Hepatic stellate cell (primary cell): ENCODE data around the gene PHRF1.
A peak's percentile ranks its signal among the peaks of the same experiment; 100 is the strongest.

Experiments
- DNase-seq: peaks from one replicate; pipeline ENCODE4 v3.0.0; 2011; ENCODE audit warnings: low spot score

The PHRF1 gene

DNA sequence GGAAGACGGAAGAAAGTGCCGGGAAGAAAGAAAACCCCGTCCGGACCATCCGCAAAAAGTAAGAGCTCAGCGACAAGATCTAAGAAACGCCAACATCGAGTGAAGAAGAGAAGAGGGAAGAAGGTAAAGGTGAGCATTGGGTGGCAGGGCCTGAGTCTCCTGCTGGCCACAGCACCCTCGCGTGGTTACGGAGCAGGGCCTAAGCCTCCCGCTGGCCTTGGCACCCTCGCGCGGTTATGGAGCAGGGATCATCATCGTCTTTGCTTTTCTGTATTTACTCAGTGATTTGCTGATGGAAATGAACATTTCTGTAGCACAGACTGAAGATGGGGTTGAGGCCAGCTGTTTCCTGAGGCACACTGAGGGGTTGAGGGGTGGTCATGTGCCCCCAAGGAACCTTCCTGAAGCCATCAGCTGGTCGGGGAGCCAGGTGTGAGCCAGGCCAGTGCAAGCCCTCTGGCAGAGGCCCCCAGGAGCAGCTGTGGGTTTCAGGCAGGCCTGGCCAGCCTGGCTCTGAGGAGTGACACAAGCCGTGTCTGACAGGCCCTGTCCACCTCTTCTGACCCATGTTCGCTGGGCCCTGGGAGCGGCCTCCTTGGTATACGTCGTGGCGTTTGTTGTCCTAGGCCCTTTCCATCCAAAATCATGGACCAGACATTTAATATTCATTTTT lies 25.4 kb downstream of the PHRF1 start:
- no peak for DNase-seq

DNA sequence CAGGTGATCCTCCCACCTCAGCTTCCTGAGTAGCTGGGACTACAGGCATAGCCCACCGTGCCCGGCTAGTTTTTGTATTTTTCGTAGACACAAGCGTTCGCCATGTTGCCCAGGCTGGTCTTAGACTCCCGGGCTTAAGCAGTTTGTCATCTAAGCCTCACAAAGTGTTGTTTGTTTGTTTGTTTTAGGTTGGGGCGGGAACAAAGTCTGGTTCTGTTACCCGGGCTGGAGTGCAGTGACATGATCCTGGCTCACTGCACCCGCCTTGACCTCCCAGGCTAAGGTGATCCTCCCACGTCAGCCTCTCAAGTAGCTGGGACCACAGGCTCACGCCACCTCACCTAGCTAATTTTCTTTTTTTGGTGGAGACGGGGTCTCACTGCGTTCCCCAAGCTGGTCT lies 26.9 kb downstream of the PHRF1 start:
- DNase-seq = no peak

DNA sequence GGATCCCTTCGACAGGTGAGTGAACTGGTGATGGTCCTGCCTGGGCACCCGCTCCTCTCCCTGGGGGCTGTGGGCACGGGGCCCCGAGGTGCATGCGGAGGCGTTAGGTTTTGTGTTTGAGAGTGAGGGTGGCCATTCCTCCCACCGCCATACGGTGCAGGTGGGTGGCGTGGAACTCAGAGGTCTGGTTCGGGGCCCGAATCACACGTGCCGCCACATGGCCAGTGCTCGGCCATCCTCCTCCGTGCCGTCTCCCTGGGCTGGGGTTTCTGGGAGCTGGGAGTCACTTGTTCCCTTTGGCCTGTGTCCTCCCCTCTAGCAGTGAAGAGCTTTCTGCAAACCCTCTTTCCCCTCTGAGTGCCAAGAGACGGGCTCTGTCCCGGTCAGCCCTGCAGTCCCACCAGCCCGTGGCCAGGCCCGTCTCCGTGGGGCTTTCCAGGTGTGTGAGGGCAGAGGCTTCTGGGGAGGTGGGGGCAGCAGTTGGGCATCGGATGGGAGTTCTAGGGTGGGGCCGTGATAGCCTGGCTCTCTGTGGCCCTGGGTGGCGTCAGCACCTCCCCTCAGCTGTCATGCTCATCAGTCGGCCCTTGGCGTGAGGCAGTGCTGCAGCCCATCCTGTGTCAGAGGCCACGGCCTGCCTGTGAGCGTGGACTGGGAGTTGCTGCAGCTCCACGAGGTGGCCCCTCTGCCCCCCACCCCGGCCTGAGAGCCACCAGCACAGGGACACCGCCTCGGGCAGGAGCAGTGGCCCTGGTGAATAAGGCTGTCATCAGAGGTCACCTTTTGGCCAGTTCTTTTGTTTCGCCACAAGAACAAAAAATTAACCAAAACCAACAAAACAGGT lies 29.2 kb downstream of the PHRF1 start:
- DNase-seq = no peak

DNA sequence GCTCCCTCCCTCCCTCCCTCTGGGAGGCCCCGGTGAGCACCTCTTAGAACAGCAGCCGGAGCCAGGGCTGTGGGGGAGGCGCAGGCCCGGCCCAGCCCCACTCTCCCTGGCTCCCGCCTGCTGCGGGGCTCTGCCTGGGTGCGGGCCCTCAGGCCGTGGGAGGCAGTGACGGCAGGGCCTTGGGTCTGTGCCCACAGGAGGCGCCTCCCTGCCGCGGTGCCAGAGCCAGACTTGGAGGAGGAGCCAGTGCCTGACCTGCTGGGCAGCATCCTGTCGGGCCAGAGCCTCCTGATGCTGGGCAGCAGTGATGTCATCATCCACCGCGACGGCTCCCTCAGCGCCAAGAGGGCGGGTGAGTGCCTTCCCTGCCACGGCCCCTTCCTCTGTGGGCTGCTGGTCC lies 30.0 kb downstream of the PHRF1 start:
- no peak for DNase-seq

DNA sequence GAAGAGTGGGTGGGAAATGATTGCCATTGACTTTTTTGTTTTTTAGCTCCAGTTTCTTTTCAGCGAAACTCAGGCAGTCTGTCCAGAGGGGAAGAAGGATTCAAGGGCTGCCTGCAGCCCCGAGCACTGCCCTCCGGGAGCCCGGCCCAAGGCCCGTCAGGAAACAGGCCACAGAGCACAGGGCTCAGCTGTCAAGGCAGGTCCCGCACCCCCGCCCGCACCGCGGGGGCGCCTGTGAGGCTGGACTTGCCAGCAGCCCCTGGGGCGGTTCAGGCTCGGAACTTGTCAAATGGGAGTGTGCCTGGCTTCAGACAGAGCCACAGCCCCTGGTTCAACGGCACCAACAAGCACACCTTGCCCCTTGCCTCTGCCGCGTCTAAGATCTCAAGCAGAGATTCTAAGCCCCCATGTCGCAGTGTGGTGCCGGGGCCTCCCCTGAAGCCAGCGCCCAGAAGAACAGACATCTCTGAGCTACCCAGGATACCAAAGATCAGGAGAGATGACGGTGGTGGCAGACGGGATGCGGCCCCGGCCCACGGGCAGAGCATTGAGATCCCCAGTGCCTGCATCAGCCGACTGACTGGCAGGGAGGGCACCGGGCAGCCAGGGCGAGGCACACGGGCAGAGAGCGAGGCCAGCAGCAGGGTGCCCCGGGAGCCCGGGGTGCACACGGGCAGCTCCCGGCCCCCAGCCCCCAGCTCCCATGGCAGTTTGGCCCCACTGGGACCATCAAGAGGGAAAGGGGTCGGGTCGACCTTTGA lies 30.9 kb downstream of the PHRF1 start:
- no peak for DNase-seq

DNA sequence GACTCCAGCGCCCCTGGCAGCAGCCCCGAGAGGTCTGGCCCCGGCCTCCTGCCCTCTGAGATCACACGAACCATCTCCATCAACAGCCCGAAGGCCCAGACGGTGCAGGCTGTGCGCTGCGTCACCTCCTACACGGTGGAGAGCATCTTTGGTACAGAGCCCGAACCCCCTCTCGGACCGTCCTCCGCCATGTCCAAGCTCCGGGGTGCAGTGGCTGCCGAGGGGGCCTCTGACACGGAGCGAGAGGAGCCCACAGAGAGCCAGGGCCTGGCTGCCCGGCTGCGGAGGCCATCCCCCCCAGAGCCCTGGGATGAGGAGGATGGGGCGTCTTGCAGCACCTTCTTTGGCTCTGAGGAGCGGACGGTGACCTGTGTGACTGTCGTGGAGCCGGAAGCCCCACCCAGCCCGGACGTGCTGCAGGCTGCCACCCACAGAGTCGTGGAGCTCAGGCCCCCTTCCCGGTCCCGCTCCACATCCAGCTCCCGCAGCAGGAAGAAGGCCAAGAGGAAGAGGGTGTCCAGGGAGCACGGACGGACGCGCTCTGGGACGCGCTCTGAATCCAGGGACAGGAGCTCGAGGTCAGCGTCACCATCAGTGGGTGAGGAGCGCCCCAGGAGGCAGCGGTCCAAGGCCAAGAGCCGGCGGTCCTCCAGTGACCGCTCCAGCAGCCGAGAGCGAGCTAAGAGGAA lies 31.8 kb downstream of the PHRF1 start:
- DNase-seq = no peak

DNA sequence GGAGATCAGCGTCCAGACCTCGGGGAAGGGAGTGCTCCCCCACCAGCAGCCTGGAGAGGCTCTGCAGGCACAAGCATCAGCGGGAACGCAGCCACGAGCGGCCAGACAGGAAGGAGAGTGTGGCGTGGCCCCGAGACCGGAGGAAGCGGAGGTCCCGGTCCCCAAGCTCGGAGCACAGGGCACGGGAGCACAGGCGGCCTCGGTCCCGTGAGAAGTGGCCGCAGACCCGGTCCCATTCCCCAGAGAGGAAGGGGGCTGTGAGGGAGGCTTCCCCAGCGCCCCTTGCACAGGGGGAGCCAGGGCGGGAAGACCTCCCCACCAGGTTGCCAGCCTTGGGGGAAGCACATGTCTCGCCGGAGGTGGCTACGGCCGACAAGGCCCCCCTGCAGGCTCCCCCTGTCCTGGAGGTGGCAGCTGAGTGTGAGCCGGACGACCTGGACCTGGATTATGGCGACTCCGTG lies 32.6 kb downstream of the PHRF1 start:
- DNase-seq = no peak

DNA sequence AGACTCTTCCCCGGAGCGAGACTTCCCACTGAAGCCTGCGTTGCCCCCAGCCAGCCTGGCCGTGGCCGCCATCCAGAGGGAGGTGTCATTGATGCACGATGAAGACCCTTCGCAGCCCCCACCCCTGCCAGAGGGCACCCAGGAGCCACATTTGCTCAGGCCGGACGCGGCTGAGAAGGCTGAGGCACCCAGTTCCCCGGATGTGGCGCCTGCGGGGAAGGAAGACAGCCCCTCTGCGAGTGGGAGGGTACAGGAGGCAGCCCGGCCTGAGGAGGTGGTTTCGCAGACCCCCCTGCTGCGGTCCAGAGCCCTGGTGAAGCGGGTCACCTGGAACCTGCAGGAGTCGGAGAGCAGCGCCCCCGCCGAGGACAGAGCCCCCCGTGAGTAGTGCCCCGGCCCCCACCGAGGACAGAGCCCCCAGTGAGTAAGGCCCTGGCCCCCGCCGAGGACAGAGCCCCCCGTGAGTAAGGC lies 33.1 kb downstream of the PHRF1 start:
- DNase-seq = no peak

DNA sequence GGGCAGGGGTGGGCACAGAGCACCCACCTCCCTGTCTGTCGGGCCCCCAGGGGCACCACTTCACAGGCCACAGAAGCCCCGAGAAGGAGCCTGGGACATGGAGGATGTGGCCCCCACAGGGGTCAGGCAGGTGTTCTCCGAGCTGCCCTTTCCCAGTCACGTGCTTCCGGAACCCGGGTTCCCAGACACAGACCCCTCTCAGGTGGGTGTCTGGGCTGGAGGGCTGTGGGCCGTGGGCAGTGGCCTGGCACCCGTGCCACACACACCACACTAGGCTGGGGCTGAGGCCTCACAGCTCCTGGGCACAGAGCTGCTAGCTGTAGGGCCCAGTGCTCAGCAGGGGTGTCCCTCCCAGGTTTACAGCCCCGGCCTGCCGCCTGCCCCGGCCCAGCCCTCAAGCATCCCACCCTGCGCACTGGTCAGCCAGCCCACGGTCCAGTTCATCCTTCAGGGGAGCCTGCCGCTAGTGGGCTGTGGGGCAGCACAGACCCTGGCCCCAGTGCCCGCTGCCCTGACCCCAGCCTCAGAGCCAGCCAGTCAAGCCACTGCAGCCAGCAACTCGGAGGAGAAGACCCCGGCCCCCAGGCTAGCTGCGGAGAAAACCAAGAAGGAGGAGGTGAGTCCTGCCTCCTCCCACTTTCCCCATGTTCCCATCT lies 34.0 kb downstream of the PHRF1 start:
- DNase-seq = no peak

DNA sequence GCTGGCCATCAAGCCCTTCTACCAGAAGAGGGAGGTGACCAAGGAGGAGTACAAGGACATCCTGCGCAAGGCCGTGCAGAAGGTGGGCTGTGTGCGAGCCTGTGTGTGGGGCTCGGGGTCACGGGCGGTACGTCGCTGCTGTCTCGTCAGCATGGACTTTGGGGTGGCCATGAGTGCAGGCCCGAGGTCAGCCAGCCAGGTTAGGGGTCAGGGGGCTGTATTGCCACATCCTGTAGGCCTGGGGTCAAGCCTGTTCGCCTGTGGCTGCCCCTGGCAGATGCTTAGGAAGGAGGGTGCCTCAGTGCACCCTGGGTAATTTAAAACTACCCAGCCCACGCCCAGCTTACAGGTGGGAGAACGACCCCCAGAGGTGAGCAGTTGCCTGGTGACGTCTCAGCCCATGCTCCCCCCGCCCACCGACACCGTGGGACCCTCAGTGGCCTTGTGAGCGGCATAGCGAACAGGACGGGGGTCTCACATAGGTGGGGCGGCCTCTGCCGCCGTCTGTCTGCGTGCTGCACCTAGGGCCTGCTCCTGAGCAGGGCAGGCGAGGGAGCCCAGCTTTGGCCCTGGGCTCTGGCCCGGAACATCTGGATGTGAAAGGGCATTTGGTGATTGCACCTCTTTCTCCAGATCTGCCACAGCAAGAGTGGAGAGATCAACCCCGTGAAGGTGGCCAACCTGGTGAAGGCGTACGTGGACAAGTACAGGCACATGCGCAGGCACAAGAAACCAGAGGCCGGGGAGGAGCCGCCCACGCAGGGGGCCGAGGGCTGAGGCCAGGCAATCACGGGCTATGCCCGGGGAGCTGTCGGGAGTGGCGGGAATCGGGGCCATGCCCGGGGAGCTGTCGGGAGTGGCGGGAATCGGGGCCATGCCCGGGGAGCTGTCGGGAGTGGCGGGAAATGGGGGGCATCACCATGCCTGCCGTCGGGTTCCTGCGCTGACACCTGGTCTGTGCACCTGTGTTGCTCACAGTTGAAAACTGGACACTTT lies 35.0 kb downstream of the PHRF1 start:
- no peak for DNase-seq

DNA sequence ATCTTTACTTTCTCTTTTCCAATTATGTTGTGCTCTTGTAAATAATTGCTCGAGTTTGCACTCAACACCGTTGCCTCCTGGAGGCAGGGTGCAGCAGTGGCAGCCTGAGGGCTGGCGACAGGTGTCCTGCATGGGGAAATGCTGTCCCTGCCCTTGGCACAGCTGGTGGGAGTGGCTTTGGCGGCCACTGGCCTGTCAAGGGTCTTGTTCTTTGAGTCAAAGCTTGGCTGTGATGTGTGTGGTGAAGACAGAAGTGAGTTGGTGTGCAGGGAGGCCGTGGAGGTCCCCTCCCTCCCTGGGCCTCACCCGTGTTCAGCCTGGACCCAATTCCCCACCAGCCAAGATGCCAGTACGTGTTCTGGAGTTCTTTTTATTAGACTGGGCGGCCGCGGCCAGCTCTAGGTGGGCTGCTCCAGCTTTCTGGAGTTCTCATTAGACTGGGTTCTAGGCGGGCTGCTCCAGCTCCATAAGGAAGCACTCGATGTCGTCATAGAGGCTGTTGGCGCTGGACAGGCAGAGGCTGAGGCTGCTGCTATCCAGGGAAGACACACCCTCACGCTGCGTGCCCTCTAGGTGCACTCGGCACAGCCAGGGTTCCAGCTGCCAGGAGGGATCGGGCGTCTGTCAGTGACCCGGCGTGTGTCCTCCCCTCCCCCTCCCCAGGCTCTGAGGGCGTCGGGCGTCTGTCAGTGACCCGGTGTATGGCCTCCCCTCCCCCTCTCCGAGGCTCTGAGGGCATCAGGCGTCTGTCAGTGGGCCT lies 36.1 kb downstream of the PHRF1 start:
- no peak for DNase-seq

DNA sequence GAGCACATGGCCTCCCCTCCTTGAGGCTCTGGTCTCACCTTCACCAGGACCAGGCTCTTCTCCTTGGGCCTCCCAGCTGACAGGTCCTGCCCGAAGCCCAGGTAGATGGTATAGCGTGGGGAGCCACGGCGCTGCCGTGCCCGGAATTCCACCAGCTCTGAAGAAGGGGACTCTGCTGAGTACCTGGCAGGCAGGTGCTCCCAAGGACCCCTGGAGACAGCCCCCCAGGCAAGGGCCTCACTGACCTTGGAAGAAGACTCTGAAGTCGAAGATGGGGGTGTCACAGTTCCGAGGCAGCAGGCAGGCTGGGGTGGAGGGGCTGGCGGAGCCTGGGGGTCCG lies 36.7 kb downstream of the PHRF1 start:
- no peak for DNase-seq

DNA sequence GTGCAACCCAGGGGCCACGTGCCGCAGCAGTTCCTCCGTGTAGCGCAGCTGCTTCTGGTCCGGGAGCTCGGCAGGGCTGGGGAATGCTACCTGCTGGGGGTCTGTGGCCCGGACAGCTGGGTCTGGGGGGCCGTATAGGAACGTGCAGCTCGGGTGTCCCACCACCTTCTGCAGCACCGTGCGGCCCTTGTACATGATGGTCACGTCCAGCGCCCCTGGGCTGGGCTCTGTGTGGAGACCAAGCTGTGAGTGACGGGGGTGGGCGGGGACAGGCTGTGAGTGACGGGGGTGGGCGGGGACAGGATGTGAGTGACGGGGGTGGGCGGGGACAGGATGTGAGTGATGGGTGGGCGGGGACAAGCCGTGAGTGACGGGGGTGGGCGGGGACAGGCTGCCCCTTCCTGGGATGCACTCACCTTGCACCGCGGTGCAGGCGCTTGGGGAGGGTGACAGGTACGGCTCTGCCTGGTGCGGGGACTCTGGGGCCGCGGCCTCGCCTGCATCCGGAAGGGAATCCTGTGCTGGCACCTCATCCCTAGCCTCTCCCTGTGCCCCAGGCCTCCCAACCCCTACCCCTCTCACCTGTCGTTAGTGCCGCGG lies 37.2 kb downstream of the PHRF1 start:
- DNase-seq = peak; percentile 66

DNA sequence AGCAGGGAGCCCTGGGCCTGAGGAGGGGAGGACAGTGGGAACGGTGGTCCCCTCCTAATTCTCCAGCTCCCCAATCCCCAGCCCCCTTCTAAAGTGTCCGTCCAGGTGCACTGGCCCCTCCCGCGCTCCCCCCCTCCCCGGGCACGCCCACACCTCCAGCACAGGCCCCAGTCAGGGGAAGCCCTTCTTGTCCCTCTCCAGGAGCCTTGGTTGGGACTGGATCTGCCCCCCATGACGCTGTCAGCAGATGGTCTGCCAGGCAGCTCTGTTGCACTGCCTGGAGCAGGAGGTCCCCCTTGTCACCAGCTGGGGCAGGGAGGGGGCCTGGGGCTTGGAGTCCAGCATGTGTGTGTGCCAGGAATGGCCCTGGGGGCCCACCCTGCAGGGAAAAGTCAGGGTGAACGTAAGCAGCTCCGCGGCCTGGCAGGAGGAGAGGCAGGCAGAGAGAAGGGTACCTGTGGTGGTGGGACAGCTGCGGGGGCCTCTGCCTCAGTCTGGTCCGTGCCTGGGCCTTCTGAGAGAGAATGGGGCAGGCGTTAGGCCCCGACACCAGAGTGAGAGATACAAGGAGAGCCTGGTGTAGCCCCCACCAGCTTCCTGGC lies 37.9 kb downstream of the PHRF1 start:
- DNase-seq = no peak

DNA sequence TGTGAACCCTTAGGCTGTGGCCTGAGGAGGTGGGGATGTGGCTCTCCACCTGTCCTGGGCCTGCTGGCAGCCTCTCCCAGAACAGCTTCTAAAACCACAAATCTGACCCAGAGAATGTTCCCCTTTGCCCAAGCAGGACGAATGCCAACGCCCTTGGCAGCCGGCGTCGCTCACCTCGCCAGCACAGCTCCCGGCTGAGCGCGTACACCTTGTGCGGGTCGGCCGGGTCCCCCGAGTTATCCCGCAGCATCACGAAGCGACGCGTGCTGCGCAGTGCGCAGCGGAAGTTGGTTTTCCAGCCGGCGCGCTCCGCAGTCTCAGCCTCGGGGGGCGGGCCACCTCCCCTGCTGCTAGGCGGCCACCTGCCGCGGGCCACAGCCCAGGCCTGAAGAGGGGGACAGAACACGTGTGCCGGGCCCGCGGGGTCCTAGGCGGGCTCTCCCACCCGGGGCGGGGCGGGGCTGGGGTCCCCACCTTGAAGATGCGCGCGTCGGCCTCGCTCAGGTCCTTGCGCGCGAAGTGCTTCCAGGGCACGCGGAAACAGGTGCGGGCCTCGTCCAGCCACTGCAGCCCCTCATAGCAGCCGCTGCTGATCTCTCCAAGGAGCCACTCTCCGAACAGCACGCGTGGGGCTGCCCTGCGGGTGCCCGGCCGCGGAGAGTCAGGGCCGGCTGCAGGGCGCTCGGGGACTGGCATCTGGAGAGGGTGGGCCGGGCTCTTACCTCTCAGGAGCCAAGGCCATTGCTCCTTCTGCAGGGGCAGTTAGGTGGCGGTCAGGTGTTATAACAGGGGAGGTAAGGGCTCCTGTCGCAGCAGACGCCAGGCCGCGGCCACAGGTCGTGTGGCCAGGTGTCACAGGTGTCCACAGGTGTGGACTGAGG lies 38.6 kb downstream of the PHRF1 start:
- no peak for DNase-seq

DNA sequence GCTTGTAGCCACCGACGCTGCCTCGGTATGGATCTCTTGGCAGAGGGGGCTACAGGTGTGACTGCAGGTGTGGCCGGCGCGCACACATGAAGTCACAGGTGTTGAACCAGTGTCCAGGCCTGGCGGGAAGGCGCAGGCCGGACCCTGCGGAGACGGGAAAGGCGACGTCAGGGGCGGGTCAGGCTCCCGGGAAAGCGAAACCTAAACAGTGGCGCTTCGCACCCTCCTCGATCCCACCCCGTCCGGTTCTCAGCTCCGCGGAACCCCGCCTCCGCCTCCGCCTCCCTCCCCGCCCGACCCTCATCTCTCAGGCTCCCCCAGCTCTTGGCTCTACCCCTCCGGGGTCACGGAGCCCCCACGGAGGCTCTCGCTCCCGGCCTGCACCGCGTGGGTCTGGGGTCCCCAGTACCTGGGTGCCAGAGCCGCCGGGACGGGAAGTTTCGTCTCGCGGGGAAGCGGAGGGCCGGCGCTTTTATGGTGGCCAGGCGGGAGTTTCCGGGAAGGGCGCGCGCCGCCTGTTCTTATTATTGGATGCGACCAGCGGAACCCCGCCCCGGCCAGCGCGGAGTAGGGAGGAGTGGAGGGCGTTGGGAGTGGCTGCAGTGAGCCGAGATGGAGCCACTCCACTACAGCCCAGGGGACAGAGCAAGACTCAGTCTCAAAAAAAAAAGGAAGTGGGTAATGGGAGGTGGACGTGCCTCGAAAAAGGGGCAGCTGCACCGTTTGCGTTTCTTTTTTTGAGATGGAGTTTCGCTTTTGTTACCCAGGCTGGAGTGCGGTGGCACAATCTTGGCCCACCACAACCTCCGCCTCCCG lies 39.4 kb downstream of the PHRF1 start, which contains the start of gene IRF7:
TSS of gene IRF7 (minus strand) at position 447 of the 816 bp plus-strand sequence. CDS start 586 bp downstream, outside the sequence.
- DNase-seq = peak; percentile 98
